ENCODE results near the gene CLBA1. TPM values are rescaled to one million over a fixed set of nuclear protein-coding genes. Genes with fewer than 3 reads are reported as not detected.

CLBA1 gene
- total and polyA plus RNA-seq, 11 donors, result 0.76 to 3.7 (median 2.6) TPM

DNA sequence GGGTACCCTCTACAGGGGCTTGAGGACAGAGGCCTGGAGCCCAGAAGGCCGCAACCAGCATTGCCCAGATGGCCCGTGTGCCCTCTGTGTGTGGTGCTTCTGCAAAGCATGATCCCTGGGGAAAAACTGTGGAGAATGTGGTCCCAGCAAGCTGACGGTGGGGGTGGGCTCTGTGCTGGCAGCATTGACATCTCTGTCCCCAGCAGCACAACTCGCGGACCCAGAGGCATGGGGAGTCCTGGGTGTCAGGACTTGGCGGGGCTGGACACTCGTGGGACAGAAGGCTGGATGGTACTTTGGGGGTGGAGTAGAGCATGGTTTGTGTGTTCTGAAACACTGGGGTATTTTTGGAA is 4.3 kb downstream of the CLBA1 start:
- no peak overlapping the region for H3K27ac ChIP-seq
- H3K9me3 ChIP-seq, result no peaks in the 10 kb centered on the region
- no peak overlapping the region for H3K4me3 ChIP-seq
- peaks cover 0 to 20% (median 10%) of the 10 kb centered on the region in 12 donors for H3K4me1 ChIP-seq
- intact Hi-C loops (cut with DNase I), result loop anchor here in 4 of 10 donors (5.0 kb wide), 2 partner anchors 32 to 37 kb away; partner anchors contain the start of gene CDCA4 (in 3 of the 4)
- DNase-seq, result no peak
- no peak for TF ChIP-seq POLR2A (IDR thresholded peaks at IDR 0.05)
- TF ChIP-seq, protein P1, sequence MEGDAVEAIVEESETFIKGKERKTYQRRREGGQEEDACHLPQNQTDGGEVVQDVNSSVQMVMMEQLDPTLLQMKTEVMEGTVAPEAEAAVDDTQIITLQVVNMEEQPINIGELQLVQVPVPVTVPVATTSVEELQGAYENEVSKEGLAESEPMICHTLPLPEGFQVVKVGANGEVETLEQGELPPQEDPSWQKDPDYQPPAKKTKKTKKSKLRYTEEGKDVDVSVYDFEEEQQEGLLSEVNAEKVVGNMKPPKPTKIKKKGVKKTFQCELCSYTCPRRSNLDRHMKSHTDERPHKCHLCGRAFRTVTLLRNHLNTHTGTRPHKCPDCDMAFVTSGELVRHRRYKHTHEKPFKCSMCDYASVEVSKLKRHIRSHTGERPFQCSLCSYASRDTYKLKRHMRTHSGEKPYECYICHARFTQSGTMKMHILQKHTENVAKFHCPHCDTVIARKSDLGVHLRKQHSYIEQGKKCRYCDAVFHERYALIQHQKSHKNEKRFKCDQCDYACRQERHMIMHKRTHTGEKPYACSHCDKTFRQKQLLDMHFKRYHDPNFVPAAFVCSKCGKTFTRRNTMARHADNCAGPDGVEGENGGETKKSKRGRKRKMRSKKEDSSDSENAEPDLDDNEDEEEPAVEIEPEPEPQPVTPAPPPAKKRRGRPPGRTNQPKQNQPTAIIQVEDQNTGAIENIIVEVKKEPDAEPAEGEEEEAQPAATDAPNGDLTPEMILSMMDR (IDR thresholded peaks at IDR 0.05), result no peak
- peaks cover 0 to 23% (median 0%) of the 10 kb centered on the region in 9 donors for H3K36me3 ChIP-seq
- WGBS, 4 donors, result 85 to 94% (median 87%) methylated on average over 7 of the region's 7 CpGs
- ATAC-seq, result no peak
- no peaks in the 10 kb centered on the region for H3K27me3 ChIP-seq

DNA sequence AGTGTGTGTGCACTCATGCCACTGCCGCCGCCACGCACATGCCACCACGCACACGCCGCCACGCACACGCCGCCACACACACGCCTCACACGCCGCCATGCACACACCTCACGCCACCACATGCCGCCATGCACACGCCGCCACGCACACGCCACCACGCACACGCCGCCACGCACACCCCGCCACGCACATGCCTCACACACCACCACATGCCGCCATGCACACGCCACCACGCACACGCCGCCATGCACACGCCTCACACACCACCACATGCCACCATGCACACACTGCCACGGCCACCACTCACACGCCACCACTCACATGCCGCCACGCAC is 6.3 kb downstream of the CLBA1 start:
- intact Hi-C loops (cut with DNase I), result no loop called here
- ATAC-seq (no peak), DNase-seq (no peak)
- Histone ChIP-seq H3K27ac (no peak overlapping the region), H3K36me3 (peaks cover 0 to 28% (median 0%) of the 10 kb centered on the region in 9 donors), H3K9me3 (no peaks in the 10 kb centered on the region), H3K4me3 (no peak overlapping the region), H3K27me3 (no peaks in the 10 kb centered on the region), H3K4me1 (peaks cover 0 to 10% (median under 1%) of the 10 kb centered on the region in 12 donors)
- TF ChIP-seq, protein P1 (IDR thresholded peaks at IDR 0.05), result no peak
- no peak for TF ChIP-seq POLR2A (IDR thresholded peaks at IDR 0.05)
- 98% methylated on average over 34 of the region's 34 CpGs for WGBS, 4 donors

DNA sequence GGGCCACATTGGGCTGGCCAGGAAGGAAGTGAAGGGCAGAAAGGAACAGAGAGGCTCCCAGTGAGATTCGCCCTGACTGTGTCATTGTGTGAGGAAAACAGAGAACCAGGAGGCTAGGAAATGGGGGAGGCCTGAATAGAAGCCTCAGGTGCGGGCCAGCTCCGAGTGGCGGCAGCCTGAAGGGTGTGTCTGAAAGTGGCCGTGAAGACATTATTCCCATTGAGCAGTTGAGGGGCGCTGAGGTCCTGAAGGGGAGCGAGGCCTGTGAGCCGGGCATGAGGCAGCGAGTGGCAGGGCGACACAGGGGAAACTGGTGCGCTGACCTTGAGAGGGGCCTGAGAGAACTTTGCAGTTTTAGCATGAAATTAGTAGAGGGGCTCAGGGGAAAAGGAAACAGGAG is 6.9 kb downstream of the CLBA1 start:
- peaks cover 0 to 4% (median 0%) of the 10 kb centered on the region in 12 donors for H3K4me1 ChIP-seq
- H3K36me3 ChIP-seq, result peaks cover 0 to 28% (median 0%) of the 10 kb centered on the region in 9 donors
- intact Hi-C loops (cut with DNase I), result no loop called here
- no peak for TF ChIP-seq POLR2A (IDR thresholded peaks at IDR 0.05)
- TF ChIP-seq, protein P1 (IDR thresholded peaks at IDR 0.05), result no peak
- no peaks in the 10 kb centered on the region for H3K9me3 ChIP-seq
- H3K4me3 ChIP-seq, result no peak overlapping the region
- no peaks in the 10 kb centered on the region for H3K27me3 ChIP-seq
- no peak for DNase-seq
- H3K27ac ChIP-seq, result no peak overlapping the region
- ATAC-seq, result no peak
- WGBS, 4 donors, result 92 to 96% (median 94%) methylated on average over 11 of the region's 11 CpGs

GRCh38 chr14:104993306-104993705 is 7.7 kb downstream of the CLBA1 start:
- intact Hi-C loops (cut with DNase I), result no loop called here
- H3K9me3 ChIP-seq, result no peaks in the 10 kb centered on the region
- WGBS, 4 donors, result 92 to 96% (median 94%) methylated on average over 12 of the region's 12 CpGs
- no peak for ATAC-seq
- no peak overlapping the region for H3K4me3 ChIP-seq
- TF ChIP-seq, protein P1 (IDR thresholded peaks at IDR 0.05), result no peak
- TF ChIP-seq POLR2A (IDR thresholded peaks at IDR 0.05), result no peak
- H3K36me3 ChIP-seq, result peaks cover 0 to 28% (median 0%) of the 10 kb centered on the region in 9 donors
- DNase-seq, result no peak
- no peak overlapping the region for H3K27ac ChIP-seq
- H3K27me3 ChIP-seq, result no peaks in the 10 kb centered on the region
- H3K4me1 ChIP-seq, result no peaks in the 10 kb centered on the region

Measured in heart left ventricle (tissue), 16 donors.